Hepatic stellate cell (primary cell): ENCODE results near the gene NR1I2.

ENCODE experiments used
- DNase-seq: peaks from one replicate; pipeline ENCODE4 v3.0.0; 2011; ENCODE audit warnings: low spot score

The NR1I2 gene

DNA sequence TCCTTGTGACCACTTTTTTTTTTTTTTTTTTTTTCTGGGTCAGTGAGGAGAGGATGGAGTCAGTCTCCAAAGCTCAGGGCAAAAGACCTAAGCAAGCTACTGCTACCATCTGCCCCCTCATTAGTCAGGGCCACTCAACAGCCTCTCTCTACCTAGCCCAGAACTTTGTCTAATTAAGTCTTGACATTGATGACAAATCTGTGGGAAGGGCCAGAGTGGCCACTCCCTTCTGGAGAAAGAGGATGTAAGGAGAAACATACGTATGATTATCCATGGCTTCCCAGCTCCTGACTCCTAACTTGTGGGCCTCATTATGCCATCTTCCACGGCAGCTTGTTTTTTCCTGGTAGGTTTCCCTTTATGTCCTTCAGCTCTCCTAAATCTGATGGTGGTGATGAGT, 37.9 kb downstream of the NR1I2 start:
- DNase-seq: no peak

DNA sequence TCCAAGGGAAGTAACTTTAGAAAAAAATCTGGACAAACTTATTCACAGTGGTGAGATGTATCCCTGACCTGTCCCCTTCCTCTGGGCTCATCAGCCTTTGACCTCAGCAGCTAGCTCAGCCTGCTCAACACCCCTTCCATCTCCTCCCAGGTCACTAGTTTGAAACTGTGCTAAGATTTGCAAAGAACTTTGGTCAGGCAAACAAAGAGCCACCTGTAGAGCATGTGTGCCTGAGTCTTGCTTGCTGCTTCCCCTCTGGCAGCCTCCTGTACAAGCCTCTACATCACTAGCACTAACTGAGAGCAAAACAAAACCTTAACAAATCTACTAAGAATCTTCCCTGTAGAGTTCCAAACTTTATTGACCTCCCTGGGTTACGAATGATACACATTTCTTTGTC, 43.9 kb downstream of the NR1I2 start:
- no peak for DNase-seq

DNA sequence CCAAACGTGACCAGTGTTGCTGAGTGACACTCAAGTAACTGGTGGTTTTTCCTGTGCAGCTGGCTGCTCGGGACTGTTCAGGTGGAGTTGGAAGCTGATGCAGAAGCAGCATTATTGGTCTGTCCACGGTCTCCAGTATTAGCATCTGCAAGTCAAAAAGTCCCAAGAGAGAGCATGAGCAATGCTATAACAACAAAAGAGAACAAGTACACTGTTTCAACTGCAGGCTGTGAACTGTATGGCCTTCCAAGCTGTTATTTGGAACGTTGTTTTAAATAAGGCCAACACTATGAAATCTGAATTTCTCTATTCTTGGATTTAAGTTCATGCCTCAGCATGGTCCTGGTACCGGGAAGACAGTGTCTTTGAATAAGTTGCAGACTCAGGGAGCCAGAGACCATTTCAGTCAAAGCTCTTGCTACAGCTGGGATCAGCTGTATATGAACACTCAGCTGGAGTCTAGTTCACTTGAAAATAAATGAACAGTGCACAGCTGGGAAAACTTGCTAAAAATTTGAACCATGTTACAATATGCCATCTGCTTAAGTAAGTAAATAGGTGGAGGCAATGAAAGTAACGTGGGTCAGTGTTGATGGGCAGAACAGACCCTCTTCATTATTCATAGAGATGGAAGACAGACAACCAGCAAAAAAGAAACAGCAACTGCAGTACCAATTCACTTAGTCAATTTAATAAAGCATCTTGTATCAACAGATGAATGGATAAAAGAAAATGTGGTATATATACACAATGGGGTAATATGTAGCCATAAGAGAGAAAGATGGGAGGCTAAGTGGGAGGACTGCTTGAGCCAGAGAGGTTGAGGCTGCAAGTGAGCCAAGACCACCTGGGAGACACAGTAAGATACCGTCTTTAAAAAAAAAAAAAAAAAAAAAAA, 45.1 kb downstream of the NR1I2 start:
- no peak for DNase-seq

DNA sequence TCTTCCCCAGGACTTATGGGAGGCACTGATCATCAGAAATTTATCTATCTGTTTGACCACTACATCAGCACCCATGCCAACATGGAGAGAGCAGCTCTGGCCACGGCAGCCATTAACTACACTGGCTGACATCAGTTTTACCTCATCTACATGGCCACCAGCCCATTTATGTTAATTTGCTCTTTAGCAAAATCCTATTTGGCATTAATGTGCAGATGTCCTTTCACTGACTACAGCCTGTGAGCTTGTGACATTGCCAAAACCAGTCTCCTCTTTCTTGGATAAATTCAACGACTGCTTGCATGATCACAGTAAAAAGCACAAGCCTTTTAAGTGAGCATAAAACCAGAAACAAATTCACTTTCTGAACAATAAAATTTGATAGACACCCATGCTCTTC, 47.5 kb downstream of the NR1I2 start:
- DNase-seq: no peak

DNA sequence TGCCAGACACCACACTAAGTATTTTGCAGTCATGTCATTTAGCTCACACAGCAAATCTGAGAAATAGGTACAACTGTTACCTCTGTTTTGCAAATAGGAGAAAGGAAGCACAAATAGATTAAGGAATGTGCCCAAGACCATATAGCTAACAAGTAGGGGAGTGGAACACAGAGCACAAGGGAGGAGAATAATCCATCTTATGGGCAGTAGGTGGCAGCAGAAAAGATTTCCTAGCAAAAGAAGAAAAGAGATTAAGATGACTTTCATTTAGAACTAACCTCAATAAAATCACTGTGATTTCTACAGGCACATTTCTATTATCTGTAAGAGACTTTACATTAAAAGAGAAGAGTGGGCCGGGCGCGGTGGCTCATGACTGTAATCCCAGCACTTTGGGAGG, 49.1 kb downstream of the NR1I2 start:
- no peak for DNase-seq

DNA sequence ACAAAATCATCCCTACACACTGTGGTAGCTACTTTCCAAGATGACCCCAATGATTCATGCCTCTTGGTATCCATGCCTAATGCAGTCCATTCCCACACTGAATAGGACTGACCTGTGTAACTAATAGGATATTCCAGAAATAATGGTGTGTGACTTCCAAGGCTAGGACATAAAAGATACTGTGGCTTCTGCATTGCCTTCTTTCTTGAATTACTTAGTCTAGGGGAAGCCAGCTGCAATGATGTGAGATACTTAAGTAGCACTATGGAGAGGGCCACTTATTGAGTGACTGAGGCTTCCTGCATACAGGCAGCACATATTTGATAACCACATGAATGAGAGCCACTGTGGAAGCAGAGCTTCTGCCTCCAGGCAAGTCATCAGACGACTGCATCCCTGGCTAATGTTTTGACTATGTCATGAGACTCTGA, 50.1 kb downstream of the NR1I2 start:
- DNase-seq: no peak

DNA sequence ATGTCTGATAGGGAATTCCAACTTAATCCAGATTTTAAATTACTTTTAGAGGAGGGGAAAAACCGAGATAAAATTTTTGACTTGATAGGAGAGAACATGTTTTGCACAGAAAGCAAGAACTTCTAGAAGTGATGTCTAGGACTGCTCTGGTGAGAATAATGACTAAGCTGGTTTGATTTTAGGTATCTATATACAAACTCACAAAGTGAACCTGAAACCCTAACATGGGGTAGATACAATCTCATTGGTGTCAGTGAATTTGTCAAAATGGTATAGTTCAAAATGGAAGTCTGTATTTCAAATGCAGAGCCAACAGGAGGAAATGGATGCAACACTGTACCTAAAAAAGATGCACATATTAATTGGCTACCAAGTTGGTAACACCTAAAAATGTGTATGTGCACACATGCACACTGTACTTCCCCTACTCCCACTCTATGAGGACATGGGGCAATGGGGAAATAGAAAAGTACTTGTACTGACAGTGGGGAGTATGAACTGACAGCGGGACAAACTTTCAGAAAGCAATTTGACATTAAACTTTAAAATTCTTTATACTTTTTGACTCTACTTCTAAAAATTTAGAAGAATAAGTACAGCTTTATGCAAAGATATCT, 53.0 kb downstream of the NR1I2 start:
- no peak for DNase-seq

DNA sequence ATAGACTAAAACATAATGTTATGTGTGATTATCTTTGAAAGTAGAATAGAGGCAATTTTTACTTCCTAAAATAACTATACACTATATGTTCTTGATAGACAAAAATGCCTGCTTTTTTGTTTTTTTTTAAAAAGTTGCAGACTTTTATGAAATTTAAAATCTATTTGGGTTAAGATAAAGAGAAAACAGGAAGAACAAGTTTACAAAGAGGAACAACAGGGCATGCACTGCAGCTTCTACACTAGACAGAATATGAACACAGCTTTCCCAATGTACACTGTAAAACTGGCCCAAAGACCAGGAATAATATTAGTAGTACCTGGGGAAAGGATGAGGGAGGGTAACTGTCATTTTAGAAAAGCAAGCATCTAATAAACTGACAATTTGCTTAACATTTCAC, 53.7 kb downstream of the NR1I2 start:
- DNase-seq: no peak

DNA sequence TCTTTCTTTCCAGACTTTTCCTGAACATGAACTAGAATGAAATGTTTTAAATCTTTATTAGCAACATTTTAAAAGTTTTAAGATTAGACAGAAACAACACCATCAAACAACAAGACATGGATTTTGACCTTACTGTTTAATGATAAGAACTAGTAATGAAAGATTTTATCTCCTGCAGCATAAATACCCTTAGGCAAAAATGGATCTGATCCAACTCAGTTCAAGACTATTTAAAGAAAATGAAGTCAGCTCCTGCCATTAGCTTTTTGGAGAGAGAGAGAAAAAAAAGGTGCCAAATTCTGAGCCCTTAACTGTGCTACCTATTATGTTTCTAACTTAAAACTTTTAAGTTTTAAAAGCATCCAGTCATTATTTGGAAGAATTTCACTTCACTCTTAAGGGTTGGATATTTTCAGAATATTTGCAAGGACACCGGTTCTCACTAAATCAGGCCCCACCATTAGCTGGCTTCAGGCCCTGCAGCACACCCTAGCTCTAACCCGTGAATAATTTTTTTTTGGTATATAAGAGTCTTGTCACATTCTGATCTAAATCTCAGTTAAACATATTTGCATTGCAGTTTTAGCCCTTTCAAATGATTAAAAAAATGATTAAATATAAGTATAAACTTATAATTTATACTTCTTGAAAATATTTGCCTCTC, 60.0 kb downstream of the NR1I2 start:
- no peak for DNase-seq

DNA sequence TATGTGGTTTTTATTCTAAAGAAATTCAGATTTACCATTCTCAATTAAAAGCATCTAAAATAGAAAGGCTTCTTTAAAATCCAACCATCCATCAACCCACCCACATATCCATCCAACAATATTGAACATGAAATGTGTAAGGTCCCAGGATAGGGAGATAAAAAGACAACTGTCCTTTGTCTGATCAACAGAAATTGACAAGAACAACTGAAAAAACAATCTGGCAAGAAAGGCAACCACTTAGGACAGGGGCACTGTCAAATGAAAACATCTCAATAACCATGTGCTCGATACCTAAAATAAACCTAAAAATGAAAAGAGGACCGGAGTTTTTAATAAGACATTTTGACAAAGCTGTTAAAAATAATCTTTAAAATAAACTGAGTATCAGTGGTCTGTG, 67.2 kb downstream of the NR1I2 start:
- no peak for DNase-seq

DNA sequence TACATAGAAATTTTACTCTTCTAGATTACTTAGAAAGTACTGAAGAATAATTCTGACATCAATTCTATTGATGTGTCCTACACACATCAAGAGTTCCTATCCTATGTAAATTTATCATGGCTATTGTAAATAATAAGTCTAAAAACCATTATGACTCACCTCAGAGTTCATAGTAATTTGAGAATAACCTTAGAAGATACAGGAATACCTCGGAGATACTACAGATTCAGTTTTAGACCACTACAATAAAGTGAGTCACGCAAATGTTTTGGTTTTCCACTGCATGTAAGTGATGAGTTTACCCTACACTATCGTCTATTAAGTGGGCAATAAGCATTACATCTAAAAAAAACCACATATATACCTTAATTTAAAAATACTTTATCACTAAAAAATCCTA, 74.8 kb downstream of the NR1I2 start:
- no peak for DNase-seq

DNA sequence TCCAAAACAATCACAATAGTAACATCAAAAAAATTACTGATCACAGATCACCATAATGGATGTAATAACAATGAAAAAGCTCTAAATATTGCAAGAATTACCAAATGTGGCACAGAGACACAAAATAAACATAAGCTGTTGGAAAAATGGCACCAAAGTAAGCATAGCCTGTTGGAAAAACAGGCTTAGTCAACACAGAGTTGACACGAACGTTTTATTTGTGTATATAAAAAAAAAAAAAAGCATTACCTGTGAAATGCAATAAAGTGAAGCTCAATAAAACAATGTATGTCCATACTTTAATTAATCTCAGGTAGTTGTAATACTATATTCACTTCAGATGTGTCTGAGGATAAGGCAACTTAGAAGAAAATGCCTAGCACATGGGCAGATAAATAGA, 77.1 kb downstream of the NR1I2 start:
- DNase-seq: no peak

DNA sequence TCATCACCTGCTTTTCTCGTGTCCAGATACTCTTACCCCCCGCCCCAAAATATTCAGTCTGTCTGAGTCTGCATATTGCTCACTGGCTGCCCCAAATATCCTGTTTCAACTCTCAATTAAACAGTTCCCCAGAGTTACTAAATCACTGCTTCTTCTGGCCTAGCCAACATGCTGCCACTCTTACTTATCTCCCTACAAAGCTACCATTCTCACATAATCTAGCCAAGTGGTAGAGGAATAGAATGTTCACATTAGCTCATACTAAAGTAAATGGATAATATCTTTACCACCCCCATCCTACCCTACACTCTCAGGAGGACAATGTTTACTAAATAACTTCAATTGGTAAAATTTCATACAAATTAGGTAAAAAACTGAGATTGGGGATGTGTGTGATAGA, 77.8 kb downstream of the NR1I2 start:
- DNase-seq: no peak

DNA sequence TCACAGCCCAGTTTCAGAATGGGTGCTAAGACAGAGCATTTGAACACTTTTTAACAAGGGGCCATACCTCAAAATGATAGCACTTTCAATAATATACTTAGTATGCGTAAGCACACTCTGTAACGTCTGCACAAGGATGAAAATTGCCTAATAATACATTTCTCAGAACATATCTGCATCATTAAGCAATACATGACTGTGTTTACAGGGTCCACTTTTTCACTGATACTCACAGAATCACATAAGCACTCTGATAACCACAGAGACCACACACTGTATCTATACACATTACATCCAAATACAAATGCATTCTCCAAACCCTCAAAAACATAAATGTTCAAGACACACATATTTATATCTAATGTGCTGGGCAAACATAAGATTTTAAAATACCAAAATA, 79.8 kb downstream of the NR1I2 start:
- DNase-seq: no peak

DNA sequence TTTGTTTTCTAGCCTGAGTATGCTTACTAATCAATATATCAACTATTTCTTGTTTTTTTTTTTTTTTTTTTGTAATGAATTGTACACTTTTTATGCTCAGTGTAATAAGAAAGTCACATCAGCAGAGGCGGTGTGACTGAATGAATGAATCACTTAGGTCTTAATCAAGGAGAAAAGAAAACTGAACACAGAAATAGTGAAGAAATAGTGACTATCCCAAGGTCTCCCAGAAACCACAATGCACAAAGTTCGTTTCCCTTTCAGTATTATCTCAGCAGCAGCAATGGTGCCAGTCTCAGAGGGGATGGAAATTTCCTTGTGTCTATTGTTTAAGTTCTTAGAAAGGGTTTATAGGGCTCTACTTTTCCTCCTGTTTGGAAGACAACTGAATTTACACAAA, 80.7 kb downstream of the NR1I2 start:
- DNase-seq: no peak

DNA sequence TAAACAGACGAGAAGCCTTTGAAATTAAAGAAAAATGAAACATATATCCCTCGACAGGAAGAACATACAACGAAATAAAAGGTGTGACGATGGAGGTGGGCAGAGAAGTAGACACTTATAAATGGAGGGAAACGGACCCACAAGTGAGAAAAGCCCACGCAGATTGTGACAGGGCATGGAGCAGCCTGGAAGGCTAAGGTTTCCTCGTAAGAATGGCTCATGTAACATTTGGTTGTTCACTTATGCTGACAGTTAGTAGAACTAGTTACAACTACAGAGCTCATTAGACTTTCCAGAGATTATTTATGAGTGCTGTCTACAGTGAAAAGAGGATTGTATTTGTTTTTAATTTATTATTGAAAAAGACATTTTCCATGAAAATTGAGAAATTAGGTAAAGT, 82.6 kb downstream of the NR1I2 start:
- DNase-seq: no peak
